IMR-90 (cell line): ENCODE measurements around the gene PNCK. TPM values are rescaled to one million over a fixed set of nuclear protein-coding genes. Genes with fewer than 3 reads are reported as not detected.

Experiments
- ATAC-seq: fragments of 200-7000 bp; cut with Tn5 transposase; 2 replicates; pipeline ENCODE4 v1.9.1; 2020; ENCODE audit warnings: low read depth, mild to moderate bottlenecking, moderate library complexity
- BruUV-seq: library from RNA; stranded (reverse); fragments of 400-500 nt; replicated peaks from 2 replicates; lab custom pipeline; 2021; lab: Mats Ljungman, UMichigan
- CTCF ChIA-PET: fragments of 300-600 bp; formaldehyde crosslinking; extraction: SDS; loops from one replicate; lab custom pipeline; 2021; ENCODE audit warnings: antibody characterized with exemption; lab: Yijun Ruan, JAX
- POLR2A ChIA-PET: fragments of 300-600 bp; sonication (Branson Sonifier 250); formaldehyde crosslinking; loops from one replicate; lab custom pipeline; 2022; ENCODE audit warnings: antibody characterized with exemption; ENCODE audit not compliant: unreplicated experiment; lab: Charles Lee
- DNase-seq: peaks from one replicate; pipeline ENCODE4 v3.0.0; 2013
- H2AFZ ChIP-seq: replicated peaks from 2 replicates; pipeline ENCODE3; 2013; ENCODE audit warnings: low read length, mild to moderate bottlenecking; ENCODE audit not compliant: poor library complexity
- H2AK5ac ChIP-seq: 2 replicates; pipeline ENCODE4 v1.6.1; 2013; ENCODE audit warnings: low read depth, low read length, inconsistent platforms
- H2AK9ac ChIP-seq: replicated peaks from 2 replicates; pipeline ENCODE3; 2013; ENCODE audit warnings: mild to moderate bottlenecking, low read depth, low read length, moderate library complexity; ENCODE audit not compliant: poor library complexity
- H2BK120ac ChIP-seq: 2 replicates; pipeline ENCODE4 v1.6.1; 2013; ENCODE audit warnings: low read depth, low read length, inconsistent platforms
- H2BK15ac ChIP-seq: 3 replicates; pipeline ENCODE4 v1.6.1; 2013; ENCODE audit warnings: low read depth, low read length, inconsistent platforms
- H2BK20ac ChIP-seq: 2 replicates; pipeline ENCODE4 v1.6.1; 2013; ENCODE audit warnings: low read depth, mild to moderate bottlenecking, inconsistent platforms, low read length, moderate library complexity
- H2BK5ac ChIP-seq: 2 replicates; pipeline ENCODE4 v1.6.1; 2013; ENCODE audit warnings: mild to moderate bottlenecking, low read depth, low read length, inconsistent platforms; ENCODE audit not compliant: poor library complexity, severe bottlenecking
- H3K14ac ChIP-seq: replicated peaks from 2 replicates; pipeline ENCODE4 v1.6.1; 2013; ENCODE audit warnings: low read depth, low read length, inconsistent platforms
- H3K18ac ChIP-seq: 2 replicates; pipeline ENCODE4 v1.6.1; 2013; ENCODE audit warnings: low read depth, low read length, control low read depth
- H3K23ac ChIP-seq: 2 replicates; pipeline ENCODE4 v1.6.1; 2013; ENCODE audit warnings: low read depth, low read length, inconsistent platforms
- H3K27ac ChIP-seq: 2 replicates; pipeline ENCODE4 v1.5.1; 2013; ENCODE audit warnings: mild to moderate bottlenecking, control low read depth, low read length; ENCODE audit not compliant: insufficient read depth
- H3K27me3 ChIP-seq: 2 replicates; pipeline ENCODE4 v1.6.1; 2013; ENCODE audit warnings: low read length; ENCODE audit not compliant: control insufficient read depth, insufficient read depth
- H3K36me3 ChIP-seq: 2 replicates; pipeline ENCODE4 v1.6.1; 2013; ENCODE audit warnings: low read length, mixed read lengths; ENCODE audit not compliant: control insufficient read depth, insufficient read depth
- H3K4ac ChIP-seq: 2 replicates; pipeline ENCODE4 v1.6.1; 2013; ENCODE audit warnings: low read depth, low read length, inconsistent platforms
- H3K4me1 ChIP-seq: 2 replicates; pipeline ENCODE4 v1.6.1; 2013; ENCODE audit warnings: low read length, mixed read lengths; ENCODE audit not compliant: control insufficient read depth, insufficient read depth
- H3K4me2 ChIP-seq: 2 replicates; pipeline ENCODE4 v1.6.1; 2013; ENCODE audit warnings: low read depth, mild to moderate bottlenecking, control low read depth, low read length, moderate library complexity
- H3K4me3 ChIP-seq: 2 replicates; pipeline ENCODE4 v1.5.1; 2013; ENCODE audit warnings: low read depth, mild to moderate bottlenecking, control low read depth, low read length, moderate library complexity; ENCODE audit not compliant: insufficient read depth
- H3K56ac ChIP-seq: 2 replicates; pipeline ENCODE4 v1.6.1; 2013; ENCODE audit warnings: low read length, inconsistent platforms; ENCODE audit not compliant: insufficient read depth; ENCODE audit errors: extremely low read depth
- H3K79me1 ChIP-seq, 2 experiments: 2 replicates each; pipeline ENCODE4 v1.6.1; 2013; ENCODE audit warnings: low read length in 2 of 2, inconsistent platforms in 1 of 2, low read depth in 1 of 2
- H3K9ac ChIP-seq: 2 replicates; pipeline ENCODE4 v1.6.1; 2013; ENCODE audit warnings: low read depth, low read length, control low read depth
- H3K9me1 ChIP-seq: 2 replicates; pipeline ENCODE4 v1.6.1; 2013; ENCODE audit warnings: low read length, inconsistent platforms; ENCODE audit not compliant: insufficient read depth
- H3K9me3 ChIP-seq: 2 replicates; pipeline ENCODE4 v1.6.1; 2013; ENCODE audit warnings: low read length; ENCODE audit not compliant: control insufficient read depth, insufficient read depth
- H4K20me1 ChIP-seq: 2 replicates; pipeline ENCODE4 v1.6.1; 2013; ENCODE audit warnings: low read length, inconsistent platforms; ENCODE audit not compliant: insufficient read depth
- H4K5ac ChIP-seq: 2 replicates; pipeline ENCODE4 v1.6.1; 2013; ENCODE audit warnings: mild to moderate bottlenecking, low read depth, low read length, control low read depth
- H4K8ac ChIP-seq, 2 experiments: 2 replicates each; pipeline ENCODE4 v1.6.1; 2013; ENCODE audit warnings: low read depth in 2 of 2, low read length in 2 of 2, control low read depth in 1 of 2, inconsistent platforms in 1 of 2
- H4K91ac ChIP-seq: 2 replicates; pipeline ENCODE4 v1.6.1; 2013; ENCODE audit warnings: low read depth, low read length, inconsistent platforms; ENCODE audit not compliant: insufficient read depth
- BHLHE40 ChIP-seq: fragments of 150-350 bp; IDR thresholded peaks from 2 replicates; pipeline ENCODE4 v1.6.1; 2016; ENCODE audit warnings: mild to moderate bottlenecking, low read depth, low read length
- CEBPB ChIP-seq: IDR thresholded peaks from 2 replicates; pipeline ENCODE4 v1.6.1; 2012; ENCODE audit warnings: low read depth, low read length, improper control_type of control experiment
- CHD1 ChIP-seq: IDR thresholded peaks from 2 replicates; pipeline ENCODE4 v1.6.1; 2012; ENCODE audit warnings: low read depth, low read length, improper control_type of control experiment
- FOS ChIP-seq: fragments of 150-350 bp; IDR thresholded peaks from 2 replicates; pipeline ENCODE4 v1.6.1; 2016; ENCODE audit warnings: low read depth, low read length
- MAFK ChIP-seq: IDR thresholded peaks from 2 replicates; pipeline ENCODE4 v1.6.1; 2012; ENCODE audit warnings: low read depth, low read length, improper control_type of control experiment
- MAZ ChIP-seq: IDR thresholded peaks from 2 replicates; pipeline ENCODE4 v1.6.1; 2012; ENCODE audit warnings: low read depth, mild to moderate bottlenecking, low read length, improper control_type of control experiment, moderate library complexity, borderline replicate concordance
- MXI1 ChIP-seq: IDR thresholded peaks from 2 replicates; pipeline ENCODE4 v1.6.1; 2012; ENCODE audit warnings: low read depth, mild to moderate bottlenecking, low read length, moderate library complexity, borderline replicate concordance
- NFE2L2 ChIP-seq: fragments of 150-350 bp; IDR thresholded peaks from 2 replicates; pipeline ENCODE4 v1.6.1; 2016; ENCODE audit warnings: low read depth, mild to moderate bottlenecking, low read length
- POLR2A ChIP-seq: IDR thresholded peaks from 2 replicates; pipeline ENCODE4 v1.6.1; 2012; ENCODE audit warnings: mild to moderate bottlenecking, low read depth, low read length
- RAD21 ChIP-seq: IDR thresholded peaks from 2 replicates; pipeline ENCODE4 v1.6.1; 2012; ENCODE audit warnings: low read length, improper control_type of control experiment
- RCOR1 ChIP-seq: IDR thresholded peaks from 2 replicates; pipeline ENCODE4 v1.6.1; 2012; ENCODE audit warnings: mild to moderate bottlenecking, low read length, improper control_type of control experiment; ENCODE audit not compliant: insufficient replicate concordance
- RFX5 ChIP-seq: IDR thresholded peaks from 2 replicates; pipeline ENCODE4 v1.8.0; 2012; ENCODE audit warnings: low read depth, mild to moderate bottlenecking, low read length, moderate library complexity
- SMC3 ChIP-seq: fragments of 150-350 bp; IDR thresholded peaks from 2 replicates; pipeline ENCODE4 v1.6.1; 2016; ENCODE audit warnings: low read depth, mild to moderate bottlenecking, antibody characterized with exemption, low read length, moderate library complexity
- WGBS, 2 experiments: methylation state at CpG; one replicate each; pipeline versions ENCODE4 v1.1.5 to v1.1.7; 2013; ENCODE audit warnings: missing lambda C conversion rate in 2 of 2; ENCODE audit not compliant: insufficient read length in 1 of 2; ENCODE audit errors: extremely low coverage in 2 of 2; 5-methylcytosine and 5-hydroxymethylcytosine counted together
- dilution Hi-C: fragments of 300-500 bp; cut with HindIII; formaldehyde crosslinking; loops from one replicate; pipeline ENCODE4 v1.14.3; 2018; ENCODE audit warnings: low sequenced_read_pairs; ENCODE audit not compliant: unreplicated experiment
- in situ Hi-C: fragments of 300-500 bp; cut with MboI; formaldehyde crosslinking; loops from 3 replicates; pipeline ENCODE4 v1.14.3; 2019; ENCODE audit warnings: low sequenced_read_pairs, inconsistent platforms, mixed read lengths
- intact Hi-C: fragments of 100-400 bp; cut with micrococcal nuclease; formaldehyde crosslinking; loops from 2 replicates; pipeline ENCODE4 v1.10.0; 2022
- polyA plus RNA-seq, 3 experiments: library from polyadenylated mRNA; depleted of rRNA; stranded (reverse); fragments of >200 nt; gene quantifications; 2 replicates each; pipeline ENCODE4 v1.2.3, GENCODE V29; 2012; ENCODE audit warnings: low replicate concordance in 1 of 3
- total RNA-seq: library from RNA; depleted of rRNA; stranded (reverse); fragments of >200 nt; gene quantifications from 2 replicates; pipeline ENCODE4 v1.2.3, GENCODE V29; 2012
- TF ChIP-seq, protein P1 (sequence below): fragments of 150-350 bp; IDR thresholded peaks from 2 replicates; pipeline ENCODE4 v1.6.1; 2017; ENCODE audit warnings: mild to moderate bottlenecking, antibody characterized with exemption, low read length, low read depth
- TF ChIP-seq, protein P2 (sequence below): fragments of 150-350 bp; IDR thresholded peaks from 2 replicates; pipeline ENCODE4 v1.6.1; 2016; ENCODE audit warnings: low read depth, mild to moderate bottlenecking, low read length, moderate library complexity, borderline replicate concordance
- TF ChIP-seq, protein P3 (sequence below): conservative IDR thresholded peaks from 2 replicates; pipeline ENCODE4 v1.5.1; 2012; ENCODE audit warnings: mild to moderate bottlenecking, low read depth, low read length, improper control_type of control experiment

Gene PNCK
- total and polyA plus RNA-seq, 2 of the 4 experiments (the other 2 are of a cell fraction), result 0.18 to 0.22 TPM

DNA sequence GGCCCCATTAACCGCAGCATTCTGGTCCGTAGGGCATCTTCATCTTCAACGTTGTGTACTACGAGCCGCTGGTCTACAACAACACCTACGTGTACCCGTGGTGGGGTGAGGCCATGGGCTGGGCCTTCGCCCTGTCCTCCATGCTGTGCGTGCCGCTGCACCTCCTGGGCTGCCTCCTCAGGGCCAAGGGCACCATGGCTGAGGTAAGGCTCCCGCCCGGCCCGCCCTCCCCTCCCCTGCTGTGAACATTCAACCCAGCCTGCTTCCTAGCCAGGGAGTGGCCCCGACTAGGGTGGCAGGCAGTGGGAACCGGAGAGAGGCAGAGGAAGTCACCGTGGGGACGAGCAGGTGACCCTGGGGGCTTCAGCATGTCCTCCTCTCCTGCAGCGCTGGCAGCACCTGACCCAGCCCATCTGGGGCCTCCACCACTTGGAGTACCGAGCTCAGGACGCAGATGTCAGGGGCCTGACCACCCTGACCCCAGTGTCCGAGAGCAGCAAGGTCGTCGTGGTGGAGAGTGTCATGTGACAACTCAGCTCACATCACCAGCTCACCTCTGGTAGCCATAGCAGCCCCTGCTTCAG, 21.2 kb upstream of the PNCK start:
- Histone ChIP-seq H4K20me1 (peaks cover 8% of the 10 kb centered on the region; the same call in 1 of the 2 replicates), H3K36me3 (peaks cover 7% of the 10 kb centered on the region), H3K56ac (no peak overlapping the region), H2BK5ac (no peak overlapping the region), H4K5ac (no peak overlapping the region), H3K9me3 (no peaks in the 10 kb centered on the region), H2BK120ac (no peak overlapping the region), H2BK15ac (no peak overlapping the region), H2AFZ (no peak overlapping the region), H3K4me3 (no peak overlapping the region), H3K27me3 (no peaks in the 10 kb centered on the region), H3K4me1 (peaks cover 7% of the 10 kb centered on the region), H4K91ac (no peak overlapping the region), H3K79me1 (0 out of 4 replicates have a peak, but pooled peaks cover 0 to 2% of the 10 kb centered on the region in 2 experiments), H2AK5ac (no peak overlapping the region), H3K14ac (no peak overlapping the region), H3K4ac (no peak overlapping the region), H2BK20ac (no peak overlapping the region), H2AK9ac (no peak overlapping the region), H3K18ac (no peak overlapping the region), H3K9ac (no peak overlapping the region), H3K23ac (no peak overlapping the region), H3K27ac (no peak overlapping the region), H3K4me2 (no peak overlapping the region), H3K9me1 (peaks cover 2% of the 10 kb centered on the region; the same call in 1 of the 2 replicates), H4K8ac (no peak overlapping the region)
- BruUV-seq, result no TSS peak
- dilution Hi-C loops (no loop called here), intact Hi-C loops (no loop called here), in situ Hi-C loops (no loop called here)
- ChIA-PET POLR2A (no interaction called here), CTCF (no interaction called here)
- WGBS, 2 experiments, result 80% methylated on average over 2 of the region's 23 CpGs; no CpG with 5 or more reads in 1 of the 2 experiments
- DNase-seq (no peak), ATAC-seq (no peak)
- TF ChIP-seq, protein P1, sequence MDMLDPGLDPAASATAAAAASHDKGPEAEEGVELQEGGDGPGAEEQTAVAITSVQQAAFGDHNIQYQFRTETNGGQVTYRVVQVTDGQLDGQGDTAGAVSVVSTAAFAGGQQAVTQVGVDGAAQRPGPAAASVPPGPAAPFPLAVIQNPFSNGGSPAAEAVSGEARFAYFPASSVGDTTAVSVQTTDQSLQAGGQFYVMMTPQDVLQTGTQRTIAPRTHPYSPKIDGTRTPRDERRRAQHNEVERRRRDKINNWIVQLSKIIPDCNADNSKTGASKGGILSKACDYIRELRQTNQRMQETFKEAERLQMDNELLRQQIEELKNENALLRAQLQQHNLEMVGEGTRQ, result no peak
- TF ChIP-seq, protein P2, sequence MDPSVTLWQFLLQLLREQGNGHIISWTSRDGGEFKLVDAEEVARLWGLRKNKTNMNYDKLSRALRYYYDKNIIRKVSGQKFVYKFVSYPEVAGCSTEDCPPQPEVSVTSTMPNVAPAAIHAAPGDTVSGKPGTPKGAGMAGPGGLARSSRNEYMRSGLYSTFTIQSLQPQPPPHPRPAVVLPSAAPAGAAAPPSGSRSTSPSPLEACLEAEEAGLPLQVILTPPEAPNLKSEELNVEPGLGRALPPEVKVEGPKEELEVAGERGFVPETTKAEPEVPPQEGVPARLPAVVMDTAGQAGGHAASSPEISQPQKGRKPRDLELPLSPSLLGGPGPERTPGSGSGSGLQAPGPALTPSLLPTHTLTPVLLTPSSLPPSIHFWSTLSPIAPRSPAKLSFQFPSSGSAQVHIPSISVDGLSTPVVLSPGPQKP, result no peak
- no peak for TF ChIP-seq CHD1
- TF ChIP-seq BHLHE40, result no peak
- no peak for TF ChIP-seq POLR2A
- no peak for TF ChIP-seq RAD21
- no peak for TF ChIP-seq MXI1
- no peak for TF ChIP-seq RFX5
- TF ChIP-seq, protein P3, sequence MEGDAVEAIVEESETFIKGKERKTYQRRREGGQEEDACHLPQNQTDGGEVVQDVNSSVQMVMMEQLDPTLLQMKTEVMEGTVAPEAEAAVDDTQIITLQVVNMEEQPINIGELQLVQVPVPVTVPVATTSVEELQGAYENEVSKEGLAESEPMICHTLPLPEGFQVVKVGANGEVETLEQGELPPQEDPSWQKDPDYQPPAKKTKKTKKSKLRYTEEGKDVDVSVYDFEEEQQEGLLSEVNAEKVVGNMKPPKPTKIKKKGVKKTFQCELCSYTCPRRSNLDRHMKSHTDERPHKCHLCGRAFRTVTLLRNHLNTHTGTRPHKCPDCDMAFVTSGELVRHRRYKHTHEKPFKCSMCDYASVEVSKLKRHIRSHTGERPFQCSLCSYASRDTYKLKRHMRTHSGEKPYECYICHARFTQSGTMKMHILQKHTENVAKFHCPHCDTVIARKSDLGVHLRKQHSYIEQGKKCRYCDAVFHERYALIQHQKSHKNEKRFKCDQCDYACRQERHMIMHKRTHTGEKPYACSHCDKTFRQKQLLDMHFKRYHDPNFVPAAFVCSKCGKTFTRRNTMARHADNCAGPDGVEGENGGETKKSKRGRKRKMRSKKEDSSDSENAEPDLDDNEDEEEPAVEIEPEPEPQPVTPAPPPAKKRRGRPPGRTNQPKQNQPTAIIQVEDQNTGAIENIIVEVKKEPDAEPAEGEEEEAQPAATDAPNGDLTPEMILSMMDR, result no peak
- TF ChIP-seq MAZ, result no peak
- TF ChIP-seq NFE2L2, result no peak
- TF ChIP-seq MAFK, result no peak
- TF ChIP-seq CEBPB, result no peak
- no peak for TF ChIP-seq FOS
- no peak for TF ChIP-seq RCOR1
- no peak for TF ChIP-seq SMC3
